ENCODE results near the gene MALRD1. TPM values are rescaled to one million over a fixed set of nuclear protein-coding genes. Genes with fewer than 3 reads are reported as not detected.

The MALRD1 gene
- total RNA-seq, 2 donors from 2014 or later, result not detected

DNA sequence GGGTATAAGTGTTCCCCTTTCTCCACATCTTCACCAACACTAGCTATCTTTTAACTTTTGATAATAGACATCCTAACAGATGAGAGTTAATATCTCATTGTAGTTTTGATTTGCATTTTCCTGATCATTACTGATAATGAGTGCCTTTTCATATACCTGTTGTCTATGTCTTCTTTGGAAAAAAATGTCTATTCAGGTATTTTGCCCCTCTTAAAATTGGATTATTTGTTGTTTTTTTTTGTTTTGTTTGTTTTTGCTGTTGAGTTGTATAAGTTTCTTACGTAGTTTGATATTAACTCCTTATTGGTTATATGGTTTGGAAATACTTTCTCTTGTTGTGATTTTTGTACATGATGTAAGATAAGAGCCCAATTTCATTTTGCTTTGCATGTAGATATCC is 214.7 kb downstream of the MALRD1 start:
- Mint-ChIP-seq H3K36me3 (ENCODE audit: insufficient read depth in 2 of 2) (peaks cover 1 to 2% of the 10 kb centered on the region in 2 donors), H3K4me3 (no peak overlapping the region), H3K27me3 (ENCODE audit: low read depth) (no peaks in the 10 kb centered on the region), H3K4me1 (ENCODE audit: low read depth) (no peaks in the 10 kb centered on the region), H3K9me3 (peaks cover 12 to 13% of the 10 kb centered on the region in 2 donors), H3K27ac (no peak overlapping the region)
- DNase-seq (no peak), ATAC-seq (replicated peaks in 1 of 2) (no peak)

DNA sequence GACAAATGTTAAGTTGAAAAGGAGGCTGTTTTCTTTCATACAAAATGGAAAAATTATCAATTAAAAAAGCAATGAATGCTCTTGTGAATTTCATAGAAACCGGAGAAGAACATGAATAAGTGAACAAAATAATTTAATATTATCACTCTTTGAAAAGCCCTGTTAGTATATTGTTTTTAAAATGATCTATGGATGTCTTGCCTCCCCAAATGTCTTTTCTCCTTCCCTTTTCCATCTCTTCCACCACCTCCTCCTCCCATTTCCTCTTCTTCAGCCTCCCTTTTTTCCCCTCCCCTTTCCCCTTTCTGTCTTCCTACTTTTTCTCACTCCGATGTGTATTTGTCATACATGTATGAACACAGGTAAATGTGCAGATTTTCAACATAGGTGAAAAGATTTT is 234.7 kb downstream of the MALRD1 start:
- no peaks in the 10 kb centered on the region for H3K36me3 Mint-ChIP-seq (ENCODE audit: insufficient read depth in 2 of 2)

DNA sequence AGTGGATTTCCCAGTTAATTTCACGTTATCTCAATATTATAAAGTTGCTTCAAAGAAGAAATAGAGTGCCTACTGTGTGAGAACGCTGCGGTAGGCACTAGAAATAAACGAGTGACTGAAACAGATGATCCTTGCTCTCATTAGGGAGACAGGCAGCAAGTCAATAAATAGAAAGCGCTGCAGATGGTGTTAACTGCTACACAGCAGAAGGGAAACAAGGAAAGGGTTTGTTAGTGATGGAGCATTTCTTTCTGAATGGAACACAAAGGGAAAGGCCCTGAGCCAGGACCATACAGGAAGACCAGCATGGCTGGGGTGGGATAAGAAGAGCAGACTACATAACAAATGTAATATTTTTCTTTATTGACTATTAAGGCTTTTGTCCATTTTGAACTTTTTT is 235.2 kb downstream of the MALRD1 start:
- H3K27ac Mint-ChIP-seq, result no peak overlapping the region
- no peaks in the 10 kb centered on the region for H3K4me1 Mint-ChIP-seq (ENCODE audit: low read depth)
- ATAC-seq (replicated peaks in 1 of 2), result no peak
- H3K27me3 Mint-ChIP-seq (ENCODE audit: low read depth), result no peaks in the 10 kb centered on the region
- peaks cover 5 to 8% of the 10 kb centered on the region in 2 donors for H3K9me3 Mint-ChIP-seq
- no peak overlapping the region for H3K4me3 Mint-ChIP-seq
- H3K36me3 Mint-ChIP-seq (ENCODE audit: insufficient read depth in 2 of 2), result no peaks in the 10 kb centered on the region
- no peak for DNase-seq

More for the DNA sequence above, 234.7 kb downstream of the MALRD1 start:
- H3K27ac Mint-ChIP-seq, result no peak overlapping the region
- ATAC-seq (replicated peaks in 1 of 2) (no peak), DNase-seq (no peak)
- H3K27me3 Mint-ChIP-seq (ENCODE audit: low read depth), result no peaks in the 10 kb centered on the region
- peaks cover 8% of the 10 kb centered on the region in 2 donors for H3K9me3 Mint-ChIP-seq
- H3K4me1 Mint-ChIP-seq (ENCODE audit: low read depth), result no peaks in the 10 kb centered on the region
- no peak overlapping the region for H3K4me3 Mint-ChIP-seq

DNA sequence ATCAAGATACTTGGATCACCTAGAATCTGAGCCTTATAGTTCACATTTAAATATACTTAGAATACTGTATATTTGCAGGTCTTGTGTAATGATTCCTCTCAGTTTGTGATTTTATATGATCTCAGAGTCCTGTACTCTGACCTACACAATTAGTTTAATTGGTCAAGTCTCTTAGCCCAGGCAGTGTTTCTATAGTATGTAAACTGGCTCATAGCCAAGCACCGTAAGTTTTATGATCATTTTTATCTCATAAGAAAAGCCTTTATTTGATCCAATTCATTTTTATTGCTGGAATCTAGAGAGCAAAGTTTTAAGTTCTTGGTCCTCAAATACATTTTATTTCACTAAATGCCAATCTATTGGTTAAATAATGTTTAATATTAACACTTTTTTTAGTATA is 242.2 kb downstream of the MALRD1 start:
- Mint-ChIP-seq H3K9me3 (peaks cover 2 to 3% of the 10 kb centered on the region in 2 donors), H3K36me3 (ENCODE audit: insufficient read depth in 2 of 2) (no peaks in the 10 kb centered on the region), H3K4me3 (no peak overlapping the region), H3K27me3 (ENCODE audit: low read depth) (no peaks in the 10 kb centered on the region), H3K4me1 (ENCODE audit: low read depth) (no peaks in the 10 kb centered on the region), H3K27ac (no peak overlapping the region)
- ATAC-seq (replicated peaks in 1 of 2) (no peak), DNase-seq (no peak)

DNA sequence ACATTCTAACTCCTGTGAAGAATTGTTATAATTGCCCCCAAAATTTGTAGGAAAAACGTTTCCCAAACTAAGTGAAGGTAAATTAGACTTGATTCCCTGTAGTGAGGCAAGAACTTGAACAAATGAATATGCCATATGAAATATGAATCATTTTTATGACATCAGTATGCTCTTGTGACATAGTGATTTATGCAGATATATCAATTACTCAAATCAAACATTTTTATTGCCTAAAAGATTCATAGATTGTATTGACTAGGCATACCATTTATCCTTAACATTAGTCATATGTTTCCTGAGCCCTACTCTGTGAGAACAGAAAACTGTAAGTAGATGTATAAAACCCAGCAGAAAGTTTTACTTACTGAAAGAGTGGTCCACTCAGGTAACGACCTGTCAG is 245.6 kb downstream of the MALRD1 start:
- H3K36me3 Mint-ChIP-seq (ENCODE audit: insufficient read depth in 2 of 2), result no peaks in the 10 kb centered on the region
- H3K27ac Mint-ChIP-seq, result no peak overlapping the region
- no peak overlapping the region for H3K4me3 Mint-ChIP-seq
- H3K9me3 Mint-ChIP-seq, result peaks cover 2 to 4% of the 10 kb centered on the region in 2 donors
- no peaks in the 10 kb centered on the region for H3K27me3 Mint-ChIP-seq (ENCODE audit: low read depth)
- no peaks in the 10 kb centered on the region for H3K4me1 Mint-ChIP-seq (ENCODE audit: low read depth)
- ATAC-seq (replicated peaks in 1 of 2) (no peak), DNase-seq (no peak)

DNA sequence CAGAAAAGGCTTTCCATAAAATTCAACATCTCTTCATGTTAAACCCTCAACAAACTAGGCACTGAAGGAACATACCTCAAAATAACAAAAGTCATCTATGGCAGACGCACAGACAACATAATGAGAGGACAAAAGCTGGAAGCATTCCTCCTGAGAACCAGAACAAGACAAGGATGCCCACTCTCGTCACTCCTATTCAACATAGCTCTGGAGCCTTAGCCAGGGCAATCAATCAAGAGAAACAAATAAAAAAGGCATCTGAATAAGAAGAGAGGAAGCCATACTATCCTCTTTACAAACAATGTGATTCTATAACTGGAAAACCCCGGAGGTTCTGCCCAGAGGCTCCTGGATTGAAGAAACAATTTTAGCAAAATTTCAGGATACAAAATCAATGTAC is 251.0 kb downstream of the MALRD1 start:
- Mint-ChIP-seq H3K27ac (no peak overlapping the region), H3K4me1 (ENCODE audit: low read depth) (no peaks in the 10 kb centered on the region), H3K27me3 (ENCODE audit: low read depth) (no peaks in the 10 kb centered on the region), H3K36me3 (ENCODE audit: insufficient read depth in 2 of 2) (no peaks in the 10 kb centered on the region), H3K9me3 (peaks cover 7 to 12% of the 10 kb centered on the region in 2 donors), H3K4me3 (no peak overlapping the region)
- no peak for DNase-seq
- no peak for ATAC-seq (replicated peaks in 1 of 2)

DNA sequence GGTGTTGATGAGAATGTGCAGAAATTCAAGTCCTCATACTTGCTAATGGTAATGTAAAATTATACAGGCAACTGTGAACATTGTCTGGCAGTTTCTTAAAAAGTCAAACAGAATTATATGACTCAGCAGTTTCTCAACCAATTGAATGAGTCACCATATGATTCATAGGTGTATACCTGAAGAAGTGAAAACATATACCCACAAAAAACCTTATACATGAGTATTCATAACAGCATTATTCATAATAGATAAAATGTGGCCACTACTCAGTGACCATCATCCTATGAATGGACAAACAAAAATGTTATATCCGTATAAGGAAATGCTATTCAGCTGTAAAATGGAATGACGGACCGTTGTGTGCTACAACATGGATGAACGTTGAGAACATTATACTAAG is 253.5 kb downstream of the MALRD1 start:
- Mint-ChIP-seq H3K9me3 (peaks cover 7 to 13% of the 10 kb centered on the region in 2 donors), H3K27ac (no peak overlapping the region), H3K36me3 (ENCODE audit: insufficient read depth in 2 of 2) (no peaks in the 10 kb centered on the region), H3K27me3 (ENCODE audit: low read depth) (no peaks in the 10 kb centered on the region), H3K4me3 (no peak overlapping the region), H3K4me1 (ENCODE audit: low read depth) (no peaks in the 10 kb centered on the region)
- no peak for ATAC-seq (replicated peaks in 1 of 2)
- no peak for DNase-seq

DNA sequence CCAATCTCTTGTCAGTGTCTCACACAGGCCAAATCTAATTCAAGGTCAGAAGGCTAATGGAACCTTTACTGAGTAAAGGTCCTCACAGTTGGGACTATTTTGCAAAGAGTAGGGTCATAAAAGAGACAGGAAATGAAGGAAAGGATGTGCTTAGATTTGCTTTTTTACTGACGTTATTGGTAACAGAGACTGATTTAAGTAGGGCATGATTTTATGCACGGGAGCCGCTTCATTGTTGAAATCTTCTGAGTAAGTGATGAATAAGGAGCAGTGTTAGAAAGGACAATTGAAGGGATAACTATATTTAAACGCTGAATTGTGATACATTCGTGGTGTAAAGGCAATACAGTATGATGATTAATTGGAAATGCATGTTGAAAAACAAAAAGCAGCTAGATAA is 261.5 kb downstream of the MALRD1 start:
- no peak for DNase-seq
- Mint-ChIP-seq H3K4me1 (ENCODE audit: low read depth) (no peaks in the 10 kb centered on the region), H3K9me3 (peaks cover 0 to 4% of the 10 kb centered on the region in 2 donors), H3K36me3 (ENCODE audit: insufficient read depth in 2 of 2) (no peaks in the 10 kb centered on the region), H3K27ac (no peak overlapping the region), H3K27me3 (ENCODE audit: low read depth) (no peaks in the 10 kb centered on the region), H3K4me3 (no peak overlapping the region)
- no peak for ATAC-seq (replicated peaks in 1 of 2)

DNA sequence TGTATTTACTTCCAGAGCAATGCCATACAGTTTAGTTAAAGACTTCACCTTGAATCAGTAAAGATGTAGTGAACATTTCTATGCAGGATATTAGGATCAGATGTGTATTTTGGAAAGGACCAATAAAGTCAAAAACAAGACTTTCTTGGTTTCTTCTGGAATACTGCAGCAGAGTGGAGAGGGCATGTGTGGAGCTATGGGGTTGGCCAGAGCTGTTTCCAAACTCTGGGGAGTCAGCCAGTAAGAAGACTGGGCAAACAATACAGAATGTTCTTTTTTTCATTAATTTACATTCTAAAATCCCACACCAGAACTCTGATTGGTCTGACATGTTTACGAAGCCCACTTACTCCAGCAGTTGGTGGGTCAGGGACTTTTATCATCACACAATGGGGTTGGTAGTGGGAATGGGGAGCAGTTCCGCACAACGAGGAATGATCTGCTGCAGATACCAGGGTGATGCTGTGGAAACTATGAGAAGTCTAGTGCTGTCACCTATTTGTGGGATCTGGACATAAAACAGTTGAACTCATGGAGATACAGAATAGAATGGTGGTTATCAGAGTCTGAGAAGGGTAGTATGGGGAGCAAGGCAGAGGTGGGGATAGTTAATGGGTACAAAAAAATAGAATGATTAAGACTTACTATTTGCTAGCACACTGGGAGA is 267.7 kb downstream of the MALRD1 start:
- DNase-seq (no peak), ATAC-seq (replicated peaks in 1 of 2) (peak in 1 of 2 donors; percentile 32)
- H3K36me3 Mint-ChIP-seq (ENCODE audit: insufficient read depth in 2 of 2), result no peaks in the 10 kb centered on the region
- H3K27me3 Mint-ChIP-seq (ENCODE audit: low read depth), result no peaks in the 10 kb centered on the region
- no peak overlapping the region for H3K27ac Mint-ChIP-seq
- H3K9me3 Mint-ChIP-seq, result peaks cover 0 to 2% of the 10 kb centered on the region in 2 donors
- H3K4me3 Mint-ChIP-seq, result no peak overlapping the region
- no peaks in the 10 kb centered on the region for H3K4me1 Mint-ChIP-seq (ENCODE audit: low read depth)

DNA sequence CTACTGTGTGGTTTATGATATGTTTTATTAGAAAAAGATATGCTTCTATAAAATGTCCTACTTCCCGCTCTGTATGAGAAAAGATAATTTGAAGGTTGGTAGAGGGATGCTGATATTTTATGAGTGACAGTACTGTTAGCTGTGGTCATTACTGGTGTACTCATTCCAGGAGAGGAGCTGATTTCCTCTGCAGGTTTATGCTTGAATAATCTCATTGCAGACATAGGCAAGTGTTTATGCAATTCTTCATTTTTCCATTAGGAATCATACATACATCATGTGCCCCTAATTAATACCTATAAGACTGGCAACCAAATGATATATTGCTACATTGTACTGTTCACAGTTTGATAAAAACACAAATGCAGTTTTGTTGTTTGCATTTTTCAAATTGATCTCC is 269.4 kb downstream of the MALRD1 start:
- no peak overlapping the region for H3K27ac Mint-ChIP-seq
- no peaks in the 10 kb centered on the region for H3K27me3 Mint-ChIP-seq (ENCODE audit: low read depth)
- peaks cover 0 to 2% of the 10 kb centered on the region in 2 donors for H3K9me3 Mint-ChIP-seq
- DNase-seq, result no peak
- ATAC-seq (replicated peaks in 1 of 2), result no peak
- no peaks in the 10 kb centered on the region for H3K36me3 Mint-ChIP-seq (ENCODE audit: insufficient read depth in 2 of 2)
- H3K4me1 Mint-ChIP-seq (ENCODE audit: low read depth), result no peaks in the 10 kb centered on the region
- no peak overlapping the region for H3K4me3 Mint-ChIP-seq

DNA sequence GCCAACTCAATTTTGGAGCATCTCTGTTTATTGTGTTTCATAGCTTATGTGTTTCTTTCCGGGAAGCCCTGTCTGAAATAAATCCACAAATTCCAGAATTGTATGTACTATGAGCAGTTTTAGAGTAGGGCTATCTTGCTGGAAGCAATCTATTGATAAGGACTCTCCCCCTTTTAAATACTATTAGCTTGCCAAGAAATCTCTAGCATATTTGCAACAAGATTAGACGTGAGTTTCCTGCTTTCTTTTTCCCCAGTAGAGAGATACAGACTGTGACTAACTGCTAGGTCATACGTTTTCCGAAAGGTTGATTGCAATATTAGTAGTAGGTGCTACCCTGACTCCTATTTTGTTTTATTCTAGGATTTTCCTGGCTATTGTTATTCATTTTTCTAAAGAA is 277.0 kb downstream of the MALRD1 start:
- Mint-ChIP-seq H3K9me3 (peaks cover 0 to 1% of the 10 kb centered on the region in 2 donors), H3K4me1 (ENCODE audit: low read depth) (no peaks in the 10 kb centered on the region), H3K27ac (no peak overlapping the region)

DNA sequence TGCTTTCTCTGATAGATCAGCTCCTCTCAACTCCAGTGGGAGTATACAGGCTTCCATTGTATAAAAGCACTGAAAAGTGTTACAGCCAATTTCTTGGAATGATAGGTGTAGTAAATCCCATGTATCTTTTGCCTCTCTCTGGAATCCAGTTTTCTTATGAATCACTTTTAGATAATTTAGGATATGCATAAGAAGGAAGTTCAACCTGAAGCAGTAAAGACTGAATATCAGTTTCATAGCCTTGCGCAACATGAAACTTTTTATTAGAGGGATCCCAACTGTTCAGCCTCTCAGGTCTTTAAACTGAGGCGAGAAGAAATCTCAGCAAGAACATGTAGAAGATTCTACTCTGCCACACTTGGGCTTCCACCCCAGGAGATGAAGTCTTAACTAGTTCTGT is 280.0 kb downstream of the MALRD1 start:
- DNase-seq, result no peak
- no peak overlapping the region for H3K27ac Mint-ChIP-seq
- no peaks in the 10 kb centered on the region for H3K27me3 Mint-ChIP-seq (ENCODE audit: low read depth)
- no peaks in the 10 kb centered on the region for H3K36me3 Mint-ChIP-seq (ENCODE audit: insufficient read depth in 2 of 2)
- no peak for ATAC-seq (replicated peaks in 1 of 2)
- peaks cover 1 to 2% of the 10 kb centered on the region in 2 donors for H3K9me3 Mint-ChIP-seq
- no peak overlapping the region for H3K4me3 Mint-ChIP-seq
- H3K4me1 Mint-ChIP-seq (ENCODE audit: low read depth), result no peaks in the 10 kb centered on the region

More for the DNA sequence above, 277.0 kb downstream of the MALRD1 start:
- Mint-ChIP-seq H3K27me3 (ENCODE audit: low read depth) (no peaks in the 10 kb centered on the region), H3K36me3 (ENCODE audit: insufficient read depth in 2 of 2) (no peaks in the 10 kb centered on the region), H3K4me3 (no peak overlapping the region)
- DNase-seq, result no peak
- no peak for ATAC-seq (replicated peaks in 1 of 2)

DNA sequence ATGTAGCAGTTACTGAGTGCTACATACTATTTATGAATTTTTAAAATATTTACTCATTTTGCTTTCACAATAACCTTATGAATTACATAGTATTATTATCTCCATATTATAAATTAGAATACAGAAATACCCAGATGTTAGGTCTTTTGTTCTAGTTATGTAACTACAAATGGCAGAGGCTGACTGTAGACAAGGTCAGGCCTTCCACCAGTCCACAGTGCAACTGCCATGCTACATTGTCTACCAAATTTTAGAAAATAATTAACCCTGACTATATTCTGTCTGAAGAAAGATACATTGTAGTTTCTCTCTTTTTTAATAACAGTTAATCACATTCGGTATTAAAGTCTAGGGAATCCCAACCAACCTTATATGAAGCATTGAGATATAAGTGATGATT is 280.9 kb downstream of the MALRD1 start:
- DNase-seq (no peak), ATAC-seq (replicated peaks in 1 of 2) (no peak)
- Mint-ChIP-seq H3K4me1 (ENCODE audit: low read depth) (no peaks in the 10 kb centered on the region), H3K27ac (no peak overlapping the region), H3K27me3 (ENCODE audit: low read depth) (no peaks in the 10 kb centered on the region), H3K4me3 (no peak overlapping the region), H3K36me3 (ENCODE audit: insufficient read depth in 2 of 2) (no peaks in the 10 kb centered on the region), H3K9me3 (peaks cover 4 to 5% of the 10 kb centered on the region in 2 donors)

DNA sequence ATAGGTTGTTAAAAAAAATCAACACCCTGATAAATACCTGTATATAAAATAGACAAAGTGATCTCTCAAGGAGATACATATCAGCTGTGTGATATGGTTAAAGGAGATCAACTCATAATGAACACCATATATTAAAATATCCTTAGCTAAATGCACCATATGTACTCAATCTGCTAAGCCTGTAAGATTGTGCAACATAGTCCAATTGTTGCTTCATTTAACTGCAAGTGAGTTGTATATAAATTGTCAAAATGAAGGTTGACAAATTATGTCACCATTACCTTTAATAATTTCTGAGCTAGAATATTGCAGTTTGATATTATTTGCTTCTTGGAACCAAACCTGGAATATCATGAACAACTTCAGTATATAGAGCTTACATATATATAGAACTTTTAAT is 283.7 kb downstream of the MALRD1 start:
- Mint-ChIP-seq H3K4me1 (ENCODE audit: low read depth) (no peaks in the 10 kb centered on the region), H3K27me3 (ENCODE audit: low read depth) (no peaks in the 10 kb centered on the region), H3K36me3 (ENCODE audit: insufficient read depth in 2 of 2) (no peaks in the 10 kb centered on the region), H3K27ac (no peak overlapping the region), H3K4me3 (no peak overlapping the region), H3K9me3 (peaks cover 6 to 7% of the 10 kb centered on the region in 2 donors)
- DNase-seq (no peak), ATAC-seq (replicated peaks in 1 of 2) (no peak)

Measured in activated T-cell treated with anti-CD3 and anti-CD28 coated beads, Interleukin-2, amount 50 U/mL, for 72 hours (primary cell).